Measurements from ENCODE around the gene LMX1B.
"Not testable (repeated sequence)": the region's sequence is repeated elsewhere in the genome, so short reads cannot be mapped to it uniquely, and the experiment has no call there.

The LMX1B gene

GRCh38 chr9:126703002-126703865, 89.5 kb downstream of the LMX1B start:
- no peak for FAIRE-seq
- DNase-seq (ENCODE audit: extremely low spot score, insufficient read length, low read depth) = no peak

GRCh38 chr9:126703866-126704156, 90.1 kb downstream of the LMX1B start:
- no peak for DNase-seq (ENCODE audit: extremely low spot score, insufficient read length, low read depth)
- FAIRE-seq = no peak

GRCh38 chr9:126704157-126704891, 90.6 kb downstream of the LMX1B start:
- DNase-seq (ENCODE audit: extremely low spot score, insufficient read length, low read depth) (no peak), FAIRE-seq (no peak)

- FAIRE-seq = peak; percentile 60
Measured at GRCh38 chr9:126704892-126705766, 91.4 kb downstream of the LMX1B start.

GRCh38 chr9:126705767-126706697, 92.3 kb downstream of the LMX1B start:
- FAIRE-seq = peak; percentile 47
- DNase-seq (ENCODE audit: extremely low spot score, insufficient read length, low read depth) = no peak

More at GRCh38 chr9:126704892-126705766, 91.4 kb downstream of the LMX1B start:
- peak; percentile 80 for DNase-seq (ENCODE audit: extremely low spot score, insufficient read length, low read depth)

GRCh38 chr9:126706698-126707053, 92.9 kb downstream of the LMX1B start:
- DNase-seq (ENCODE audit: extremely low spot score, insufficient read length, low read depth) (no peak), FAIRE-seq (no peak)

GRCh38 chr9:126707083-126707482, 93.4 kb downstream of the LMX1B start:
- no peak for DNase-seq (ENCODE audit: extremely low spot score, insufficient read length, low read depth)
- FAIRE-seq = no peak

- FAIRE-seq; DNase-seq (ENCODE audit: extremely low spot score, insufficient read length, low read depth): not testable (repeated sequence)
Measured at GRCh38 chr9:126707712-126708111, 94.0 kb downstream of the LMX1B start.

GRCh38 chr9:126708178-126708577, 94.5 kb downstream of the LMX1B start:
- no peak for DNase-seq (ENCODE audit: extremely low spot score, insufficient read length, low read depth)
- no peak for FAIRE-seq

- FAIRE-seq = no peak
- no peak for DNase-seq (ENCODE audit: extremely low spot score, insufficient read length, low read depth)
Measured at GRCh38 chr9:126709241-126709640, 95.5 kb downstream of the LMX1B start.

GRCh38 chr9:126715382-126715781, 101.7 kb downstream of the LMX1B start:
- DNase-seq (ENCODE audit: extremely low spot score, insufficient read length, low read depth) = no peak
- FAIRE-seq = no peak

GRCh38 chr9:126717441-126717840, 103.7 kb downstream of the LMX1B start:
- not testable (repeated sequence) for FAIRE-seq

GRCh38 chr9:126719618-126720031, 105.9 kb downstream of the LMX1B start:
- DNase-seq (ENCODE audit: extremely low spot score, insufficient read length, low read depth) (no peak), FAIRE-seq (peak; percentile 87)

More at GRCh38 chr9:126717441-126717840, 103.7 kb downstream of the LMX1B start:
- not testable (repeated sequence) for DNase-seq (ENCODE audit: extremely low spot score, insufficient read length, low read depth)

- FAIRE-seq = no peak
- no peak for DNase-seq (ENCODE audit: extremely low spot score, insufficient read length, low read depth)
Measured at GRCh38 chr9:126720036-126720435, 106.3 kb downstream of the LMX1B start.

GRCh38 chr9:126720661-126721563, 107.2 kb downstream of the LMX1B start:
- FAIRE-seq = no peak
- DNase-seq (ENCODE audit: extremely low spot score, insufficient read length, low read depth) = no peak

GRCh38 chr9:126721564-126721981, 107.8 kb downstream of the LMX1B start:
- no peak for FAIRE-seq
- no peak for DNase-seq (ENCODE audit: extremely low spot score, insufficient read length, low read depth)

- peak; percentile 83 for DNase-seq (ENCODE audit: extremely low spot score, insufficient read length, low read depth)
- peak; percentile 91 for FAIRE-seq
Measured at GRCh38 chr9:126722252-126722921, 108.7 kb downstream of the LMX1B start.
